HG02840 (cell line): Measurements from ENCODE around the gene VPS13D.
"Not testable (repeated sequence)": the region's sequence is repeated elsewhere in the genome, so short reads cannot be mapped to it uniquely, and the experiment has no call there.

Experiments used
- ATAC-seq: cut with Tn5 transposase; IDR thresholded peaks from one replicate; pipeline ENCODE4 v1.9.1; 2021; ENCODE audit warnings: mild to moderate bottlenecking, moderate library complexity, moderate number of reproducible peaks; ENCODE audit not compliant: unreplicated experiment, low FRiP score

VPS13D gene

GRCh38 chr1:12324973-12325372 lies 95.1 kb downstream of the VPS13D start:
- not testable (repeated sequence) for ATAC-seq

GRCh38 chr1:12326986-12327385 lies 97.2 kb downstream of the VPS13D start:
- no peak for ATAC-seq

GRCh38 chr1:12327566-12327965 lies 97.7 kb downstream of the VPS13D start:
- ATAC-seq = no peak

GRCh38 chr1:12333036-12333785 lies 103.4 kb downstream of the VPS13D start:
- ATAC-seq = no peak

- no peak for ATAC-seq
These were observed 106.0 kb downstream of the VPS13D start for GRCh38 chr1:12335815-12336214.

GRCh38 chr1:12336413-12336812 lies 106.6 kb downstream of the VPS13D start:
- ATAC-seq = no peak

GRCh38 chr1:12338017-12338416 lies 108.2 kb downstream of the VPS13D start:
- ATAC-seq = no peak

GRCh38 chr1:12338823-12339222 lies 109.0 kb downstream of the VPS13D start:
- ATAC-seq = no peak

- ATAC-seq = no peak
These were observed 109.6 kb downstream of the VPS13D start for GRCh38 chr1:12339396-12339795.

GRCh38 chr1:12339811-12340543 lies 110.1 kb downstream of the VPS13D start:
- no peak for ATAC-seq

GRCh38 chr1:12340544-12340930 lies 110.7 kb downstream of the VPS13D start:
- no peak for ATAC-seq

GRCh38 chr1:12341667-12342066 lies 111.8 kb downstream of the VPS13D start:
- ATAC-seq = no peak

GRCh38 chr1:12342401-12343003 lies 112.7 kb downstream of the VPS13D start:
- ATAC-seq = no peak

- no peak for ATAC-seq
These were observed 114.1 kb downstream of the VPS13D start for GRCh38 chr1:12343823-12344487.

GRCh38 chr1:12344596-12345349 lies 114.9 kb downstream of the VPS13D start:
- ATAC-seq = no peak

- no peak for ATAC-seq
These were observed 115.8 kb downstream of the VPS13D start for GRCh38 chr1:12345350-12346217.

GRCh38 chr1:12346483-12347151 lies 116.8 kb downstream of the VPS13D start:
- no peak for ATAC-seq

- no peak for ATAC-seq
These were observed 118.3 kb downstream of the VPS13D start for GRCh38 chr1:12348113-12348512.

GRCh38 chr1:12353981-12354380 lies 124.2 kb downstream of the VPS13D start:
- no peak for ATAC-seq
